Skeletal muscle satellite cell (primary cell): ENCODE data around the gene EHBP1.

Experiments used
- H3K27me3 ChIP-seq: 2 replicates; pipeline ENCODE4 v1.7.0; 2013; ENCODE audit warnings: low read length; ENCODE audit not compliant: control insufficient read depth, insufficient read depth
- H3K36me3 ChIP-seq: 2 replicates; pipeline ENCODE4 v1.7.0; 2013; ENCODE audit warnings: mild to moderate bottlenecking, control low read depth, low read length; ENCODE audit not compliant: insufficient read depth
- H3K4me1 ChIP-seq: 2 replicates; pipeline ENCODE4 v1.7.0; 2013; ENCODE audit warnings: low read length; ENCODE audit not compliant: control insufficient read depth, insufficient read depth
- H3K4me2 ChIP-seq: 2 replicates; pipeline ENCODE4 v1.7.0; 2013; ENCODE audit warnings: mild to moderate bottlenecking, low read length
- H3K4me3 ChIP-seq: 2 replicates; pipeline ENCODE4 v1.7.0; 2013; ENCODE audit warnings: low read length
- H3K9ac ChIP-seq: 2 replicates; pipeline ENCODE4 v1.7.0; 2013; ENCODE audit warnings: mild to moderate bottlenecking, low read depth, low read length, moderate library complexity
- H3K9me3 ChIP-seq: replicated peaks from 2 replicates; pipeline ENCODE4 v1.7.0; 2013; ENCODE audit warnings: mild to moderate bottlenecking, control low read depth, low read length

EHBP1 gene

DNA sequence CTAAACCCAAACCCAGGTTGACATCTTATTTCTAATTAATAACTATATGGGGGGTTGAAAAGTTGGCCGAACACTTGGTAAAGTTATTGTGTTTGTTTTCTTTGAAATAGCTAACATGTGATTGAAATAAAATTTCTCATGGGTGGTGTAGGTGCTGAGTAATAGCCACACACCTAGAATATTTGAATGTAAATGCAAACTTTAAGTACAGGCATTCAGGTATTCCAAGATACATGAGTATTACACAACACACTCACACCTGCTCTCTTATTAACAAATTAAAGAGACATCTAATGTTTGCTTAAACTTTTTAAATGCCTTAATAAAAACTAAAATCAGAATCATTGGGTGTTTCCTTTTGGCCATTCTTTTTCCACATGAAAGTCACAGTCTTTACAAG lies 165.5 kb downstream of the EHBP1 start:
- Histone ChIP-seq H3K4me2 (no peak overlapping the region), H3K27me3 (no peaks in the 10 kb centered on the region), H3K9me3 (peaks cover 5% of the 10 kb centered on the region), H3K36me3 (peaks cover 19% of the 10 kb centered on the region), H3K9ac (no peak overlapping the region), H3K4me1 (no peaks in the 10 kb centered on the region), H3K4me3 (no peak overlapping the region)

DNA sequence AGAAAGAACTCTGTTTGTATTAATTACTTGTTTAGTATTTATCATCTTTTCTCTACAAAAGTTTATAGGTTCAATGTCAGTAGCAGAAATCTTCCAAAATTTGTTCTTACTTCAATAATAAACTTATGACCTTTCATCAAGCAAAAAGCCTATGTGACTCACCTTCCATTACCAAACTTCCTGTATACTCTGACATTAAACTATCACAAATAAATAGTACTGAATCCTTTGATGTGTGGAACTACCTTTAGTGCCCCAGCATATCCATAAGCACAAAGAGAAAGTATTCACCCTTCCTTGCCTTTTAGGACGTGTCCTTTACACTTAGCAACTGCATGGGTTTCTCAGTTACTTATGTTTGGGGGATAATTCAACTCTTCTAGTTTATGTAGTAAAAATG lies 166.0 kb downstream of the EHBP1 start:
- H3K27me3 ChIP-seq: no peaks in the 10 kb centered on the region
- H3K9ac ChIP-seq: no peak overlapping the region
- H3K36me3 ChIP-seq: peaks cover 24% of the 10 kb centered on the region
- H3K4me3 ChIP-seq: no peak overlapping the region
- H3K4me2 ChIP-seq: no peak overlapping the region
- peaks cover 5% of the 10 kb centered on the region for H3K9me3 ChIP-seq
- no peaks in the 10 kb centered on the region for H3K4me1 ChIP-seq

DNA sequence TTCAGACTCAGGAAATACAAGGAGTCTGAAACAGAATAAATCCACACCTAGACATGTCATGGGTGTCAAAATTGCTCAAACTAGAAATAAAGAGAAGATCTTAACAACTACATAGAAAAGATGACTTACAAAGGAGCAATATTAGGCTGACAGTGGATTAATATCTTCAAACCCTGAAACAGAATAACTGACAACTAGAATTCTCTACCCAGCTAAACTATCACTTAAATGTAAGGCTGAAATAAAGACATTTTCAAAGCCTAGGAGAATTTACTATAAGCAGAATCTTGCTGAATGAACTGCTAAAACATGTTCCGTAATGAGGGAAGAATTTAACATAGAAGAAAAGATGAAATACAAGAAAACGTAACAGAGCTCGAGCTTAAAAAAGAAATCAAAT lies 168.1 kb downstream of the EHBP1 start:
- H3K36me3 ChIP-seq: peaks cover 36% of the 10 kb centered on the region
- no peak overlapping the region for H3K4me2 ChIP-seq
- H3K9ac ChIP-seq: no peak overlapping the region
- no peaks in the 10 kb centered on the region for H3K27me3 ChIP-seq
- H3K4me3 ChIP-seq: no peak overlapping the region
- H3K4me1 ChIP-seq: no peaks in the 10 kb centered on the region
- H3K9me3 ChIP-seq: peaks cover 5% of the 10 kb centered on the region

GRCh38 chr2:62874881-62875383 lies 169.4 kb downstream of the EHBP1 start:
- no peak overlapping the region for H3K4me2 ChIP-seq
- peaks cover 36% of the 10 kb centered on the region for H3K36me3 ChIP-seq
- H3K4me1 ChIP-seq: no peaks in the 10 kb centered on the region
- H3K4me3 ChIP-seq: no peak overlapping the region
- H3K9ac ChIP-seq: no peak overlapping the region
- H3K9me3 ChIP-seq: peaks cover 5% of the 10 kb centered on the region
- no peaks in the 10 kb centered on the region for H3K27me3 ChIP-seq

DNA sequence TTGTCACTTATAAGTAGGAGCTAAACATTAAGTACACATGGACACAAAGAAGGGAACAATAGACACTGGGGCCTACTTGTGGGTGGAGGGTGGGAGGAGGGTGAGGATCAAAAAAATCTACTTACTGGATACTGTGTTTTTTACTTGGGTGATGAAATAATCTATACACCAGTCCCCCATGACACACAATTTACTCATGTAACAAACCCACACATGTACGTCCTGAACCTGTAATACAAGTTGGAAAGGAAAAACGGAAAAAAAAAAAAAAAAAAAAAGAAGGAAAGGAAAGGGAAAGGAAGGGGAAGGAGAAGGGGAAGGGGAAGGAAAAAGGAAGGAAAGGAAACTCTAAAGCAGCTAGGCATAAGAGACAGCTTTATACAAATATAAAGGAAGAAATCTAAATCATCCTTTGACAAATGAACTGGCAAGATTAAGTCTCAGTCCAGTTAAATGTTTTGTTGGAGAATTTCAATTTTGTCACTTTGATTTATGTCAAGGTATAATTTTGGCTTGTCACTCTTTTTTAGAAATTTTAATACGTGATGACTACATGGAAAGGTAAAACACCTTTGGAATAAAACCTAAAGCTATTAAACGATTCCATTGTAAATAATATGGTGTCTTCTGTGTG lies 175.8 kb downstream of the EHBP1 start:
- H3K9ac ChIP-seq: no peak overlapping the region
- no peak overlapping the region for H3K4me3 ChIP-seq
- H3K4me1 ChIP-seq: no peaks in the 10 kb centered on the region
- H3K36me3 ChIP-seq: peaks cover 14% of the 10 kb centered on the region
- no peaks in the 10 kb centered on the region for H3K27me3 ChIP-seq
- H3K9me3 ChIP-seq: no peaks in the 10 kb centered on the region
- no peak overlapping the region for H3K4me2 ChIP-seq

DNA sequence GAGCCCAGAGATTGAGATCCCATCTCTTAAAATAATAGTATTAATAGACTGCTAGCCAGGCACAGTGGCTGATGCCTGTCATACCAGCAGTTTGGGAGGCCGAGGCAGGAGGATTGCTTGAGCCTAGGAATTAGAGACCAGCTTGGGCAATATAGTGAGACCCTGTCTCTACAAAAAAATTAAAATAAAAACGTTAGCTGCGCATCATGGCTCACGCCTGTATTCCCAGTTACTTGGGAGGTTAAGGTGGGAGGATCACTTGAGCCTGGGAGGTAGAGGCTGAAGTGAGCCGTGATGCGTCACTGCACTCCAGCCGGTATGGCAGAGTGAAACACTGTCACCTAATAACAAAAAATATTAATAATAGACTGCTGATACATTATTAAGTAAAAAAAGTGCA lies 178.1 kb downstream of the EHBP1 start:
- no peaks in the 10 kb centered on the region for H3K36me3 ChIP-seq
- no peak overlapping the region for H3K9ac ChIP-seq
- H3K9me3 ChIP-seq: no peaks in the 10 kb centered on the region
- no peak overlapping the region for H3K4me3 ChIP-seq
- no peak overlapping the region for H3K4me2 ChIP-seq
- no peaks in the 10 kb centered on the region for H3K4me1 ChIP-seq
- H3K27me3 ChIP-seq: no peaks in the 10 kb centered on the region

DNA sequence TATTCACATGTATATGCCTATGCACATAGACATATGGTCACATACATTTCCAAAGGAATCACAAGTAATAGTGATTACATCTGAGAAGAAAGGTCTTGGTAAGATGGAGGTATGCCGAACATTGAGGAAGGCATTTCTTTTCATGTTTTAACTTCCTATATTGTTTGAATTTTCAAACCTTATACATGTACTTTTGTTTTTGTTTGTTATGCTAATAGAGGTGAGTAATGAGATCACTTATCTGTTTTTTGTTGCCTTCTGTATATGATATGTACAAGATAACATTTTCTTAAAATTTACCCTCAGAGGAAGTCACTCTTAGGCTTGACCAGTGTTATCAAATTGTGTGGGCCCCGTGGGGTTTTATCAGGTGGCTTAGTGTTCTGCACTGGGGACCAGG lies 178.6 kb downstream of the EHBP1 start:
- no peak overlapping the region for H3K4me2 ChIP-seq

GRCh38 chr2:62884514-62884913 lies 179.0 kb downstream of the EHBP1 start:
- Histone ChIP-seq H3K9ac (no peak overlapping the region), H3K36me3 (no peaks in the 10 kb centered on the region)

More for the DNA sequence above, 178.6 kb downstream of the EHBP1 start:
- H3K9ac ChIP-seq: no peak overlapping the region
- no peak overlapping the region for H3K4me3 ChIP-seq
- no peaks in the 10 kb centered on the region for H3K27me3 ChIP-seq
- H3K9me3 ChIP-seq: no peaks in the 10 kb centered on the region
- no peaks in the 10 kb centered on the region for H3K36me3 ChIP-seq
- H3K4me1 ChIP-seq: no peaks in the 10 kb centered on the region

GRCh38 chr2:62894966-62895631 lies 189.6 kb downstream of the EHBP1 start:
- Histone ChIP-seq H3K4me2 (no peak overlapping the region), H3K27me3 (no peaks in the 10 kb centered on the region), H3K36me3 (no peaks in the 10 kb centered on the region), H3K4me1 (no peaks in the 10 kb centered on the region), H3K4me3 (no peak overlapping the region), H3K9me3 (no peaks in the 10 kb centered on the region), H3K9ac (no peak overlapping the region)

More at GRCh38 chr2:62884514-62884913, 179.0 kb downstream of the EHBP1 start:
- Histone ChIP-seq H3K27me3 (no peaks in the 10 kb centered on the region), H3K4me1 (no peaks in the 10 kb centered on the region), H3K9me3 (no peaks in the 10 kb centered on the region), H3K4me2 (no peak overlapping the region), H3K4me3 (no peak overlapping the region)

- Histone ChIP-seq H3K4me1 (no peaks in the 10 kb centered on the region), H3K36me3 (no peaks in the 10 kb centered on the region), H3K4me3 (no peak overlapping the region), H3K9me3 (no peaks in the 10 kb centered on the region), H3K4me2 (no peak overlapping the region), H3K9ac (no peak overlapping the region), H3K27me3 (no peaks in the 10 kb centered on the region)
Measured at GRCh38 chr2:62895632-62896009, 190.1 kb downstream of the EHBP1 start.

- Histone ChIP-seq H3K9me3 (no peaks in the 10 kb centered on the region), H3K4me3 (no peak overlapping the region), H3K9ac (no peak overlapping the region), H3K36me3 (no peaks in the 10 kb centered on the region), H3K4me1 (no peaks in the 10 kb centered on the region), H3K4me2 (no peak overlapping the region), H3K27me3 (no peaks in the 10 kb centered on the region)
Measured at GRCh38 chr2:62897187-62897827, 191.8 kb downstream of the EHBP1 start.
